ENCODE results near the gene OR5A2.
A peak's percentile ranks its signal among the peaks of the same experiment; 100 is the strongest.
"Not testable (repeated sequence)": the region's sequence is repeated elsewhere in the genome, so short reads cannot be mapped to it uniquely, and the experiment has no call there.

Gene OR5A2, protein sequence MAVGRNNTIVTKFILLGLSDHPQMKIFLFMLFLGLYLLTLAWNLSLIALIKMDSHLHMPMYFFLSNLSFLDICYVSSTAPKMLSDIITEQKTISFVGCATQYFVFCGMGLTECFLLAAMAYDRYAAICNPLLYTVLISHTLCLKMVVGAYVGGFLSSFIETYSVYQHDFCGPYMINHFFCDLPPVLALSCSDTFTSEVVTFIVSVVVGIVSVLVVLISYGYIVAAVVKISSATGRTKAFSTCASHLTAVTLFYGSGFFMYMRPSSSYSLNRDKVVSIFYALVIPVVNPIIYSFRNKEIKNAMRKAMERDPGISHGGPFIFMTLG

GRCh38 chr11:59426361-59427067, at the start of gene OR5A2:
OR5A2 (minus strand) TSS chr11:59426413; CDS start chr11:59422953, 3,460 bp downstream.
- DNase-seq (ENCODE audit: low read depth, low spot score) = no peak
- H3K27ac ChIP-seq = no peak within 1 kb of the TSS

DNA sequence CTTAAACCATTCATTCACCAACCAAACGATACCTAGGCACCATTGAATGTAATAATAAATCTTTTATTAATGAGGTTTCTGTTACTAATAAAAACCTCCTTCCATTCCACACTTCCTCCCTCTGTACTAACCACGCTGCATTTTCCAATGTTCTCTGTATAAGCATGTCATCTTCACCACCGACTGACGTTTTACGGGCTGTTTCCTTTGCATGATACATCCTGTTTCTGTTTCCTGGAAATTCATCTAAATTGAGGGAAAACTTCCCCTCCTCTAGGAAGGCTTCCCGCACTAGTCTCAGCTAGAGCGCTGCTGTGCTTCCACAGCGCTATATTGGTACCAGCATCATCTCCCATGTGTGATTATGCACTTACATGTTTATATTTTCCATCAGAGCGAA, 49.0 kb upstream of the OR5A2 start:
- H3K27ac ChIP-seq = no peak overlapping the region
- DNase-seq (ENCODE audit: low read depth, low spot score) = no peak

- H3K27ac ChIP-seq = no peak within 1 kb of the TSS
- no peak for DNase-seq (ENCODE audit: low read depth, low spot score)
Observed at GRCh38 chr11:59473015-59473414, 46.8 kb upstream of the OR5A2 start, which contains the start of gene OR4D10. OR4D10 (plus strand) TSS chr11:59473315; CDS start chr11:59477430, 4,115 bp downstream.

GRCh38 chr11:59463190-59463641, 37.0 kb upstream of the OR5A2 start:
- no peak overlapping the region for H3K27ac ChIP-seq
- no peak for DNase-seq (ENCODE audit: low read depth, low spot score)

DNA sequence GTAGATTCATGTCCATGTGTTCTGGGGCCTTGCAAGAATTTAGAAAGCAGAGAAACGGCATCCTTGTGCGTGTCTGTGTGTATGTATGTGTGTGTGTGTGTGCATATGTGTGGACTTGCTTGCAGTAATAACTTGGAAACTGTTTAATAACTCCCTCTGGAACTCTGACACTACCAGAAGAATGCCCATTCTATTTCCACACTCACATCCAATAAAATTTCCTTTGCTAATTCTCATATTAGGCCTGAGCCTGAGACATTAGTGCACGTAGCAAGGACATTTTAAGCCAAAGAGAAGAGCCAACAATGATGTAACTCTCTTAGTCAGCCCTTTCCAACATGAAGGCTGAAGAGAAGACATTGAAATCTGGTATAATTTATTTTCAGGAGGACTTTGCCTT, 33.7 kb upstream of the OR5A2 start:
- DNase-seq (ENCODE audit: low read depth, low spot score) = no peak
- no peak overlapping the region for H3K27ac ChIP-seq

DNA sequence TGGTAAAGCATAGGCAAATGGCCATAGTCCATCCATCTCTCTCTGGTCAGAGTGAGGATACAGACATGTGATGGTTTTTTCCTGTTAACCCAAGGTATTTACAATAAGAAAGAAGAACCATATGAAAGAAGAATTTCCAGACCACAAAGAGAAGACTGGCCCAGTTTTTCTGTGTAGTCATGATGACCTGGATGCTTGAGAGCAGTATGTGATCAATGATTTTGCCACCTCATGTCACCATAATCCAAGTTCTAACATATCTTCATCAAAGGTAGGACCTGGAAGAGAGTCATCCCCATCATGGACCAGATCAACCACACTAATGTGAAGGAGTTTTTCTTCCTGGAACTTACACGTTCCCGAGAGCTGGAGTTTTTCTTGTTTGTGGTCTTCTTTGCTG, 30.4 kb upstream of the OR5A2 start, which contains the start of gene OR4D6:
OR4D6 (plus strand) TSS at position 301 of the 400 bp plus-strand sequence; CDS start at position 301, 0 bp downstream.
- no peak for DNase-seq (ENCODE audit: low read depth, low spot score)
- H3K27ac ChIP-seq = no peak within 1 kb of the TSS

GRCh38 chr11:59448484-59448883, 22.3 kb upstream of the OR5A2 start:
- no peak for DNase-seq (ENCODE audit: low read depth, low spot score)
- H3K27ac ChIP-seq = no peak overlapping the region

DNA sequence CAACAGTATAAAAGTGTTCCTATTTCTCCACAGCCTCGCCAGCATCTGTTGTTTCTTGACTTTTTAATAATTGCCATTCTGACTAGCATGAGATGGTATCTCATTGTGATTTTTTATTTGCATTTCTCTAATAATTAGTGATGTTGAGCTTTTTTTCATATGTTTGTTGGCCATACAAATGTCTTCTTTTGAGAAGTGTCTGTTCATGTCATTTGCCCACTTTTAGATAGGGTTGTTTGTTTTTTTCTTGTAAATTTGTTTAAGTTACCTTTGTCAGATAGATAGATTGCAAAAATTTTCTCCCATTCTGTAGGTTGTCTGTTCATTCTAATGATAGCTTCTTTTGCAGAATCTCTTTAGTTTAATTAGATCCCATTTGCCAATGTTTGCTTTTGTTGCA, 19.4 kb upstream of the OR5A2 start:
- not testable (repeated sequence) for DNase-seq (ENCODE audit: low read depth, low spot score); H3K27ac ChIP-seq

DNA sequence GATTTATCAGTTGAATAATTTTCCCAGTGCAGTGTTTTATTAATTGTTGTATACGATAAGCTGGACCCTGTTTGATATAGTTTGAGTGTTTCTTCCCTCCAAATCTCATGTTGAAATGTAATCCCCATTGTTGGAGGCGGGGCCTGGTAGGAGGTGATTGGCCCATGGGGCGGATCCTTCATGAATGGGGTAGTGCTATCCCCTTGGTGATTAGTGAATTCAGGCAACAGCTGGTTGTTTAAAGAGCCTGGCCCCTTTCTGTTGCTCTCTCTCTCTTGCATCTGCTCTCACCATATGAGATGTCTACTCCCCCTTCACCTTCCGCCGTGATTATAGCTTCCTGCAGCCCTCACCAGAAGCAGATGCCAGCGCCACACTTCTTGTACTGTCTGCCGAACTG, 11.6 kb upstream of the OR5A2 start:
- H3K27ac ChIP-seq = no peak overlapping the region
- DNase-seq (ENCODE audit: low read depth, low spot score) = no peak

- no peak within 1 kb of the TSS for H3K27ac ChIP-seq
- no peak for DNase-seq (ENCODE audit: low read depth, low spot score)
Observed at GRCh38 chr11:59436169-59436568, 10.0 kb upstream of the OR5A2 start, which contains the start of gene OR5A1. OR5A1 (plus strand) TSS chr11:59436469; CDS start chr11:59443169, 6,700 bp downstream.

DNA sequence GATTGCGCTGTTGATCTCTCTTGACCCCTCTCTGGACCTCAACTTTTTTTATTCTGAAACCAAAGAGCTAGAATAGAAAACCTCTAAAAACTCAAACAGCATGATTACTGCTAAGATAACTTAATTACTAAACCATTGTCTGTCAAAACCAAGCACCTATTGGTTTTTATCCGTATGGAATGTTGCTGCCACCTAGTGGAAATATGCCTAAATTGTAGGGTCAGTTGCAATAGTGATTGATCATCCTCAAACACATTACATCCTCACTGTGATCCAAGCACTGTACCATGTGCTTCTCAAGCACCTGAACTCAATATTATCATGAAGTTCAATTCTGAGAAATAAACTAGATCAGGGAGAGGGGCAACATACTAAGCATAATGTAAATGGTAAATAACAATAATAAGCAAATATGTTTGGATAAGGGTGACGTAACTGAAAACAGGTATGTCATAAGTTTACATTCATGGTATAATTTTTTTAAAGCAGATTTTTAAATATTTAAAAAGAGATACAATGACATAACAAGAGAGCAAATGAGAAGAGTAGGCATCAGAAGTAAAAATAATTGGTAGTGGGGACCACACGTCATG, 3.8 kb upstream of the OR5A2 start:
- DNase-seq (ENCODE audit: low read depth, low spot score) = peak; percentile 6

DNA sequence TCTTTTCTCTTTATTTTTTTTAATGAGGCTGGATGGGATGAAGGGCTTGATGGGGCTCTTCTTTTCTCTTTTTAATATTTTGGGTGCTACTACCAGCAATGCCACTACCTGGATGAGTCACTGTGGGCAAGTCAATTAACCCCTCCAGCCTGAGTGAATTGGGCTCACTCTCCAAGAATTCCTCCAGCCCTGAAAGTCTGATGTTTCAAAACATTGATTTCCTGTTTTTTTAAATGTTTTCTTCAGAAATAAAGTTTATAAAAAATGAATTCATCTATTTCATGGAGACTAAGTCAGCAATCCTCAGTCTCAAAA, 812 bp upstream of the OR5A2 start:
- no peak overlapping the region for H3K27ac ChIP-seq
- no peak for DNase-seq (ENCODE audit: low read depth, low spot score)

More for the DNA sequence above, 3.8 kb upstream of the OR5A2 start:
- H3K27ac ChIP-seq = no peak overlapping the region

GRCh38 chr11:59425131-59425530, 1.1 kb downstream of the OR5A2 start:
- DNase-seq (ENCODE audit: low read depth, low spot score) = no peak
- H3K27ac ChIP-seq = no peak overlapping the region

GRCh38 chr11:59423835-59424234, 2.4 kb downstream of the OR5A2 start:
- no peak for DNase-seq (ENCODE audit: low read depth, low spot score)
- no peak overlapping the region for H3K27ac ChIP-seq

DNA sequence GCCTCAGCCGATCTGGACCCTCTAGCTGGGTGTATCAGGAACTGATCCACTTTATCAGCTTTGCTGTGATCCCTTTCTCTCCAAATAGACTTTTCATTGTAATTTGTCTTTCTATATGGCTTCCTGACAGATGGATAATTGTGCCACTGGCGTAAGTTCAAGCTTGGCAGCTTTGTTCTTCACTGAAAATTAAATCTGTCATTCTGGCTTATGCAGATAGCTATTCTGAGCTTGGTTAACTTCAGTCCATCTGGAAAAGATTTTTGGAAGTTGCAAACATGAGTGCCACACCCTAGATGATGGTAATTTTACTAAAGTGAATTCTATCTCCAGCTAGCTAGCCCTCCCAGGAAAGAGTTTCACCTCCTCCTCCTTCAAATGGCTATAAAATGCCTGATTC, 8.1 kb downstream of the OR5A2 start:
- H3K27ac ChIP-seq = no peak overlapping the region
- no peak for DNase-seq (ENCODE audit: low read depth, low spot score)

GRCh38 chr11:59417023-59417422, 9.2 kb downstream of the OR5A2 start:
- H3K27ac ChIP-seq = no peak overlapping the region
- no peak for DNase-seq (ENCODE audit: low read depth, low spot score)

DNA sequence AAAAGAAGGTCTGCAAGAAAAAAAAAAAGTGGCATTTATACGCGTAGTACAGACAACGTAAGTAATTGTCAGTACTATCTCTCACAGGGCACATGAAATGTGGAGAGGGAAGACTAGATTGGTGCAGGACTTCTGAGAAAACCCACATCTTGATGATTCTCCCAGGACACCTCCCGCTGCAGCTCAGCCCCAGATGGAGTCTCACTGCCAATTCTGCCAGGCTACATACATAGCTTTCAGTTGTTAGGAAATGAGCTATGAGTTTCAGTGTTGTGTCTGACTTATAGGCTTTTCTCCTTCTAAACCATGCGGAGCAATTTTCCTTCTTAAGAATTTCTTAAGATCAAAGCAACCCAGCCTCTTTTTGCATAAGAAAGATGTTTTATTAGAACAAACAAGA, 9.6 kb downstream of the OR5A2 start:
- no peak for DNase-seq (ENCODE audit: low read depth, low spot score)
- H3K27ac ChIP-seq = no peak overlapping the region

DNA sequence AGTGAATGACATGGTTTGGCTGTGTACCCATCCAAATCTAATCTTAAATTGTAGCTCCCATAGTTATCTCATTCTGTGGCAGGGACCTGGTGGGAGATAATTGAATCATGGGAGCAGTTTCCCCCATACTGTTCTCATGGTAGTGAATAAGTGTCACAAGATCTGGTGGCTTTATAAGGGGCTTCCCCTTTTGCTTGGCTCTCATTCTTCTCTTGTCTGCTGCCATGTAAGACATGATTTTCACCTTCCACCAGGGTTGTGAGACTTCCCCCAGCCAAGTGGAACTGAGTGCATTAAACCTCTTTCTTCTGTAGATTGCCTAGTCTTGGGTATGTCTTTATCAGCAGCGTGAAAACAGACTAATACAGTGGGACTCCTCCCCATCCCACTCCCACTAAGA, 11.1 kb downstream of the OR5A2 start:
- H3K27ac ChIP-seq = no peak overlapping the region
- DNase-seq (ENCODE audit: low read depth, low spot score) = no peak

- no peak overlapping the region for H3K27ac ChIP-seq
- DNase-seq (ENCODE audit: low read depth, low spot score) = no peak
Observed at GRCh38 chr11:59413646-59414045, 12.6 kb downstream of the OR5A2 start.

- DNase-seq (ENCODE audit: low read depth, low spot score) = no peak
- H3K27ac ChIP-seq = no peak overlapping the region
Observed at GRCh38 chr11:59403546-59403945, 22.7 kb downstream of the OR5A2 start.

GRCh38 chr11:59401262-59401552, 25.0 kb downstream of the OR5A2 start:
- no peak for DNase-seq (ENCODE audit: low read depth, low spot score)
- no peak overlapping the region for H3K27ac ChIP-seq
